Right lobe of liver (tissue), 6 donors: Measurements from ENCODE around the gene NPEPPS. TPM values are rescaled to one million over a fixed set of nuclear protein-coding genes. Genes with fewer than 3 reads are reported as not detected.
A peak's percentile ranks its signal among the peaks of the same experiment; 100 is the strongest.

Source experiments
- ATAC-seq, 4 donors: fragments of 200-7000 bp; cut with Tn5 transposase; one replicate each; pipeline ENCODE4 v1.9.1; 2020; ENCODE audit warnings: mild to moderate bottlenecking in 4 of 4, moderate library complexity in 4 of 4
- DNase-seq, 3 donors: peaks; one replicate each; pipeline ENCODE4 v3.0.0-alpha.2; 2020
- H3K27ac ChIP-seq, 3 donors: fragments of 200-600 bp; one replicate each; pipeline ENCODE4 v1.8.0; 2022
- H3K27me3 ChIP-seq, 2 donors: fragments of 200-600 bp; one replicate each; pipeline ENCODE4 v1.8.0; 2022
- H3K36me3 ChIP-seq, 4 donors: fragments of 200-600 bp; sonication (generic) in 1 of 4; one replicate each; pipeline versions ENCODE4 v1.5.1 to v1.8.0; 2017 to 2022; ENCODE audit warnings: control low read depth in 1 of 4
- H3K4me1 ChIP-seq, 4 donors: fragments of 200-600 bp; sonication (generic) in 1 of 4; one replicate each; pipeline versions ENCODE4 v1.5.1 to v1.8.0; 2017 to 2022; ENCODE audit warnings: control low read depth in 1 of 4
- H3K4me3 ChIP-seq, 3 donors: fragments of 200-600 bp; one replicate each; pipeline ENCODE4 v1.8.0; 2022
- H3K9me3 ChIP-seq, 4 donors: fragments of 200-600 bp; sonication (generic) in 1 of 4; one replicate each; pipeline versions ENCODE4 v1.5.1 to v1.8.0; 2017 to 2022; ENCODE audit warnings: control low read depth in 1 of 4
- CTCF ChIP-seq, 4 donors: fragments of 200-600 bp in 3 of 4; fragments of 450-650 bp in 1 of 4; IDR thresholded peaks; one replicate each; pipeline versions ENCODE4 v1.5.1 to v1.8.0; 2016 to 2022; ENCODE audit warnings: antibody characterized with exemption in 4 of 4, mild to moderate bottlenecking in 2 of 4
- POLR2A ChIP-seq: fragments of 450-650 bp; IDR thresholded peaks from one replicate; pipeline ENCODE4 v1.6.1; 2017; ENCODE audit warnings: antibody characterized with exemption, mild to moderate bottlenecking
- WGBS: methylation state at CpG from one replicate; pipeline ENCODE4 v1.1.6; 2018; ENCODE audit warnings: low coverage, low lambda C conversion rate; ENCODE audit not compliant: insufficient coverage; ENCODE audit errors: missing lambda C conversion rate; 5-methylcytosine and 5-hydroxymethylcytosine counted together
- intact Hi-C, 2 donors: fragments of 100-400 bp; cut with DNase I; formaldehyde crosslinking; loops; one replicate each; pipeline versions ENCODE4 v1.11.2 to v1.14.1; 2022
- total RNA-seq, 6 experiments: library from RNA; depleted of rRNA in 2 of 6; stranded (reverse); fragments of >200 nt in 2 of 6; fragmentation: NEBNext Ultra II Directional in 3 of 6; extraction: Animal tissue kit (Norgen Biotek cat#: 25700) in 3 of 6; gene quantifications; one replicate each; pipeline versions ENCODE4 v1.1.0 to v1.2.4, GENCODE V29; 2016 to 2023
- donor health status: DM: no; HTN: yes; CAD: no.
- donor health status: DM: no; HTN: no; CAD: no.
- donor health status: DM: no; HTN: no; CAD: no.
- donor health status: DM: no; HTN: yes; CAD: no.
- donor health status: DM: no; HTN: yes; CAD: no.

The NPEPPS gene
- total RNA-seq, 6 experiments from 2014 or later: 30.0 to 55.1 (median 37.7) TPM

- 73% methylated on average over 2 of the region's 2 CpGs for WGBS
- intact Hi-C loops: loop anchor here in 1 of 2 donors (10.0 kb wide), 1 partner anchor 397 kb away; no protein-coding TSS in a partner anchor
- peaks cover 0 to 40% (median 19%) of the 10 kb centered on the region in 4 donors for H3K36me3 ChIP-seq
- no peak for TF ChIP-seq POLR2A
- no peak for TF ChIP-seq CTCF (IDR thresholded peaks at IDR 0.05)
- H3K4me1 ChIP-seq: peaks cover 0 to 22% (median 2%) of the 10 kb centered on the region in 4 donors
- no peak for DNase-seq
- no peak overlapping the region for H3K27ac ChIP-seq
- ATAC-seq: no peak
- H3K27me3 ChIP-seq: no peaks in the 10 kb centered on the region
- H3K9me3 ChIP-seq: no peaks in the 10 kb centered on the region
- H3K4me3 ChIP-seq: no peak overlapping the region
These were observed 91.3 kb downstream of the NPEPPS start for GRCh38 chr17:47622180-47622549.

GRCh38 chr17:47624727-47625068 lies 93.8 kb downstream of the NPEPPS start:
- peak in 3 of 4 donors; percentile 24 to 84 (median 53) for ATAC-seq
- WGBS: 0% methylated on average over 1 of the region's 1 CpG

GRCh38 chr17:47628014-47628566 lies 97.2 kb downstream of the NPEPPS start:
- H3K36me3 ChIP-seq: peaks cover 0 to 9% (median under 1%) of the 10 kb centered on the region in 4 donors
- 94% methylated on average over 6 of the region's 8 CpGs for WGBS
- ATAC-seq: no peak

More at GRCh38 chr17:47624727-47625068, 93.8 kb downstream of the NPEPPS start:
- Histone ChIP-seq H3K27ac (no peak overlapping the region), H3K27me3 (no peaks in the 10 kb centered on the region), H3K36me3 (peaks cover 0 to 22% (median 9%) of the 10 kb centered on the region in 4 donors), H3K9me3 (no peaks in the 10 kb centered on the region), H3K4me3 (no peak overlapping the region), H3K4me1 (peaks cover 0 to 21% (median 0%) of the 10 kb centered on the region in 4 donors)
- TF ChIP-seq CTCF (IDR thresholded peaks at IDR 0.05): no peak
- TF ChIP-seq POLR2A: no peak
- intact Hi-C loops: loop anchor here in 1 of 2 donors (10.0 kb wide), 1 partner anchor 400 kb away; no protein-coding TSS in a partner anchor
- no peak for DNase-seq

GRCh38 chr17:47629826-47630225 lies 98.9 kb downstream of the NPEPPS start:
- Histone ChIP-seq H3K9me3 (no peaks in the 10 kb centered on the region), H3K36me3 (peaks cover 0 to 3% (median 0%) of the 10 kb centered on the region in 4 donors), H3K4me3 (no peak overlapping the region), H3K27ac (no peak overlapping the region), H3K27me3 (no peaks in the 10 kb centered on the region), H3K4me1 (peaks cover 0 to 2% (median 0%) of the 10 kb centered on the region in 4 donors)
- DNase-seq (no peak), ATAC-seq (no peak)
- WGBS: 77% methylated on average over 5 of the region's 5 CpGs
- intact Hi-C loops: loop anchor here in 1 of 2 donors (10.0 kb wide), 1 partner anchor 405 kb away; no protein-coding TSS in a partner anchor
- TF ChIP-seq CTCF (IDR thresholded peaks at IDR 0.05): no peak
- no peak for TF ChIP-seq POLR2A

More at GRCh38 chr17:47628014-47628566, 97.2 kb downstream of the NPEPPS start:
- DNase-seq: no peak
- H3K27me3 ChIP-seq: no peaks in the 10 kb centered on the region
- H3K27ac ChIP-seq: no peak overlapping the region
- TF ChIP-seq CTCF (IDR thresholded peaks at IDR 0.05): no peak
- TF ChIP-seq POLR2A: no peak
- H3K4me1 ChIP-seq: peaks cover 0 to 16% (median 0%) of the 10 kb centered on the region in 4 donors
- H3K4me3 ChIP-seq: no peak overlapping the region
- intact Hi-C loops: loop anchor here in 1 of 2 donors (10.0 kb wide), 1 partner anchor 403 kb away; no protein-coding TSS in a partner anchor
- H3K9me3 ChIP-seq: no peaks in the 10 kb centered on the region
